ENCODE measurements around the gene SPATS1.
"Not testable (repeated sequence)": the region's sequence is repeated elsewhere in the genome, so short reads cannot be mapped to it uniquely, and the experiment has no call there.

Gene SPATS1

DNA sequence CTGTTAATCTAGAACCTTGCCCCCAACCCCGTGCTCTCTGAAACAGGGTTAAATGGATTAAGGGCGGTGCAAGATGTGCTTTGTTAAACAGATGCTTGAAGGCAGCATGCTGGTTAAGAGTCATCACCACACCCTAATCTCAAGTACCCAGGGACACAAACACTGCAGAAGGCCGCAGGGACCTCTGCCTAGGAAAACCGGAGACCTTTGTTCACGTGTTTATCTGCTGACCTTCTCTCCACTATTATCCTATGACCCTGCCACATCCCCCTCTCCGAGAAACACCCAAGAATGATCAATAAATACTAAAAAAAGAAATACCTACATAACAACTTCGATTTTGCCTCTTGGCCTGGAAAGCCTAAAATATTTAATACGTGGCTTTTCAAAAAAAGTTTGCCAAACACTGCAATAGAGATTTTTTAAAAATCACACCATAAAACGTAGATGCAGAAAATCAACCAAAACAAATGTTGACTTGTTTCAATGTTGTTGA, 25.3 kb upstream of the SPATS1 start:
- not testable (repeated sequence) for H3K27me3 Mint-ChIP-seq; H3K4me3 Mint-ChIP-seq; H3K4me1 Mint-ChIP-seq; ATAC-seq (ENCODE audit: low read depth); DNase-seq (ENCODE audit: low spot score in 2 of 2); H3K9me3 Mint-ChIP-seq; H3K36me3 Mint-ChIP-seq; H3K27ac Mint-ChIP-seq

DNA sequence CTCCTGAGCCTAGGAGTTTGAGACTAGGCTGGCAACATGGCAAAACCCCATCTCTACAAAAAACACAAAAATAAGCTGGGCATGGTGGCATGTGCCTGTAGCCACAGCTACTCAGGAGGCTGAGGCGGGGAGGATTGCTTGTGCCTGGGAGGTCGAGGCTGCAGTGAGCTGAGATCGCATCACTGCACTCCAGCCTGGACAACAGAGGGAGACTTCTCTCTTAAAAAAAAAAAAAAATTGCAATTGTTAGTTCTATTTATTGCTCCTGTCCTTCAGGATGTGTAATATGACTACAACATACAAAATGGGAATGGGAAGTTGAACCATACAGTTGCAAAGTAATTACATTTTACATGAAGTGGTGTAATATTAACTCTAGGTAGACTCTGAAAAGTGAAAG, 21.2 kb upstream of the SPATS1 start:
- Mint-ChIP-seq H3K9me3 (no peaks in the 10 kb centered on the region), H3K4me3 (no peak overlapping the region), H3K4me1 (no peaks in the 10 kb centered on the region), H3K27ac (no peak overlapping the region), H3K36me3 (no peaks in the 10 kb centered on the region), H3K27me3 (peaks cover 9% of the 10 kb centered on the region)
- ATAC-seq (ENCODE audit: low read depth) (no peak), DNase-seq (ENCODE audit: low spot score in 2 of 2) (no peak)

DNA sequence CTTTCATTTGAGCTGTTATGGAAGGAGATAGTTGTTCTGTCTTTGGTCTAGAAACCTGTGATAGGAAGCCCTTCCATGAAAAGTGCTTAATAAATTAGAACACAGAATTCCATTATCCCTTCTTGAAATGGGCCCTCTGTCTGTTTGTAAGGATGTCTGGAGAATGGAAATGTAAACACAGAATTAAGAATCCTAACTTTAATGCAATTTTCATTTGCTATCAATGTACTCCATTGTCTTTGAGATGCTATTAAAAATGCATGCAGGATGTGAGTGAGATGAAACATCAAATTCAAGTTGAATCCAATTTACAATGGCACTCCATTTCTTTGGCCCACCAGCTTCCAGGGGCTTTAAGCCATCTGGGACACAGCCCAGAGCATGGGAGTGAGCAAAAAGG, 15.4 kb upstream of the SPATS1 start:
- Mint-ChIP-seq H3K9me3 (no peaks in the 10 kb centered on the region), H3K27me3 (peaks cover 7% of the 10 kb centered on the region), H3K36me3 (no peaks in the 10 kb centered on the region), H3K4me1 (no peaks in the 10 kb centered on the region), H3K27ac (no peak overlapping the region), H3K4me3 (no peak overlapping the region)
- DNase-seq (ENCODE audit: low spot score in 2 of 2) = no peak
- no peak for ATAC-seq (ENCODE audit: low read depth)

DNA sequence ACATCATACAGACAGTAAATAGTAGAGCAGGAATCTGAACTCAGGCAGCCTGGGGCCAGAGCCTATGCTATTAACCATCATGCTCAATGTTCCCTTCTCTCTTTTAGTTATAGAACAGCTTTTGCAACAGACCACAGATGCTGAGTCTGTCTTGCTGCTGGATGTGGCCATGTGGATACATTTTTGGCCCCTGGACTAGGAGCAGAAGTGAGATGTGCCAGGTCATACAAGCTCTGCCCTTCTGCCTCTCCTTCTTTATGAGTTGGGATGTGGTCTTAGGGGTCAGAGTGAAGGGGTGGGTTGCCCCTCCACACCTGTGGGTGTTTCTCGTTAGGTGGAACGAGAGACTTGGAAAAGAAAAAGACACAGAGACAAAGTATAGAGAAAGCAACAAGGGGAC, 14.7 kb upstream of the SPATS1 start:
- DNase-seq (ENCODE audit: low spot score in 2 of 2) (no peak), ATAC-seq (ENCODE audit: low read depth) (no peak)
- Mint-ChIP-seq H3K9me3 (no peaks in the 10 kb centered on the region), H3K4me3 (no peak overlapping the region), H3K27me3 (peaks cover 12% of the 10 kb centered on the region), H3K4me1 (no peaks in the 10 kb centered on the region), H3K27ac (no peak overlapping the region), H3K36me3 (no peaks in the 10 kb centered on the region)

DNA sequence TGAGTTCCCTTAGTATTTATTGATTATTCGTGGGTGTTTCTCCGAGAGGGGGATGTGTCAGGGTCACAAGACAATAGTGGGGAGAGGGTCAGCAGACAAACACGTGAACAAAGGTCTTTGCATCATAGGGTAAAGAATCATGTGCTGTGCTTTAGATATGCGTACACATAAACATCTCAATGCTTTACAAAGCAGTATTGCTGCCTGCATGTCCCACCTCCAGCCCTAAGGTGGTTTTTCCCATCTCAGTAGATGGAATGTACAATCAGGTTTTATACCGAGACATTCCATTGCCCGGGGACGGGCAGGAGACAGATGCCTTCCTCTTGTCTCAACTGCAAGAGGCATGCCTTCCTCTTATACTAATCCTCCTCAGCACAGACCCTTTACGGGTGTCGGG, 14.2 kb upstream of the SPATS1 start:
- not testable (repeated sequence) for ATAC-seq (ENCODE audit: low read depth); H3K36me3 Mint-ChIP-seq; H3K4me1 Mint-ChIP-seq; H3K9me3 Mint-ChIP-seq; DNase-seq (ENCODE audit: low spot score in 2 of 2); H3K27ac Mint-ChIP-seq; H3K4me3 Mint-ChIP-seq
- peaks cover 13% of the 10 kb centered on the region for H3K27me3 Mint-ChIP-seq

DNA sequence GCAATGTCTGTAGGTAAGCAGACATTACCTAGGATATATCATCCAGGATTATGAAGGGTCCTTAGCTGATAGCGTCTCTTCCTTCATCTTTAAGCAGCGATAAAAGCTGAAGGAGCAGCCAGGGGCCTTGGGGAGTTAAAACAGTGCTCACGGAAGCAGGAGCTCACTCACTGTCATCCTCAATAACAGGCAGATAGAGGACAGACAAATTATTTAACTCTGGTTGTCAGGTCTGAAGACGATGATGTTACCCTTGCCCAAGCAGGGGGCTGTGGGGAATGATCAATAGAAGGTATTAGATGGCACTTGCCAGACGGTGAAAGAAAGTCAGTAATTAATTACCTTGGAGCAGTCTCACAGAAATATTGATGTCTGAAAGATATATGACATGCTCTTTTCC, 12.6 kb upstream of the SPATS1 start:
- H3K27me3 Mint-ChIP-seq = peaks cover 13% of the 10 kb centered on the region
- no peak overlapping the region for H3K4me3 Mint-ChIP-seq
- H3K36me3 Mint-ChIP-seq = no peaks in the 10 kb centered on the region
- no peak for ATAC-seq (ENCODE audit: low read depth)
- H3K9me3 Mint-ChIP-seq = no peaks in the 10 kb centered on the region
- H3K27ac Mint-ChIP-seq = no peak overlapping the region
- DNase-seq (ENCODE audit: low spot score in 2 of 2) = no peak
- no peaks in the 10 kb centered on the region for H3K4me1 Mint-ChIP-seq

DNA sequence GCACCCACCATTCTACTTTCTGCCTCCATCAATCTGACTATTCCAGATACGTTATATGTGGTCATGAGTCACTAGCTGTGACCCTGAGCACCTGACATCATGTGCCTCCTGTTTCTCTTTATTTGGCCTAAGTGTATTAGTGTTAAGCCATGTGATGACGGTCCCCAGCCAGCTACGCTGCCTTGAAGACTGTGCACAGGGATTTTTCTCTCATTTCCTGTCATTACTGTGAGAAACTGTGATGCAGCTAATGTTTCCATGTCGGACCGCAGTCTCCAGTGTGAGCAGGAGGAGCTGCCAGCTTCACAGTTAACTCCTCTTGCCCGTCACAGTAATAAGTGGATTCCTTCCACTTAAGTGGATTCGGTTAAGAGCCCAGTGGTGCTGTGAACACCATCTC, 9.9 kb upstream of the SPATS1 start:
- DNase-seq (ENCODE audit: low spot score in 2 of 2) (no peak), ATAC-seq (ENCODE audit: low read depth) (no peak)
- peaks cover 13% of the 10 kb centered on the region for H3K27me3 Mint-ChIP-seq
- no peak overlapping the region for H3K4me3 Mint-ChIP-seq
- no peak overlapping the region for H3K27ac Mint-ChIP-seq
- H3K4me1 Mint-ChIP-seq = no peaks in the 10 kb centered on the region
- H3K9me3 Mint-ChIP-seq = no peaks in the 10 kb centered on the region
- no peaks in the 10 kb centered on the region for H3K36me3 Mint-ChIP-seq

DNA sequence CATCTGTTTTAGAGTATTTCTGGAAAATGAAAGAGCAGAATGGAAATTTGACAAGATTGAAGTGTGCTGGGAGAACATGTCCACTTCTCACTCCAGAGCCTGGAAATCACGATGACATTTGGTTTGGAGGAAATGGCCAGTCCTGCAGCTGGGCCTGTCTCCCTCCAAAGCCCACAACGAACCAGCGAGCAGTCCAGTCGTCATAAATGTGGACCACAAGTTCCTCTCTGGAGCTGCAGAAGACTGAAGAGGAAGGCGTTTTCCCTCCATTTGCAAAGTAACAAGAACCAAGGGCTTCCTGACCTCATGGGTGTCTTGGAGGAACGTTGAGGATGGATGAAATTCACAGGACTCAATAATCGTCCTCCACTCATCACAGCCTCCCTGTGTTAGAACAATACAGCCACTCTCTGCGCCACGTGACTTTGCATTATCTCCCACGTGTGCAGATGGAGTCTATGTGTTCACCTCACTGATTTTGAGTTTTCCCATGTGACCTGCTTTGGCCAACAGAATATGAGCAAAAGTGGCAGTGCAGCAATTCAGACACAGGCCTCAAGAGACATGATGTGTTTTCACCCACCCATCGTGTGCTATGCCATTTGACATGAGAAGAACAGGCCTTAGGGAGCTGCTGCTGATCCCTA, 9.1 kb upstream of the SPATS1 start:
- DNase-seq (ENCODE audit: low spot score in 2 of 2) (no peak), ATAC-seq (ENCODE audit: low read depth) (no peak)
- Mint-ChIP-seq H3K4me3 (no peak overlapping the region), H3K27me3 (peaks cover 13% of the 10 kb centered on the region), H3K36me3 (no peaks in the 10 kb centered on the region), H3K9me3 (no peaks in the 10 kb centered on the region), H3K4me1 (no peaks in the 10 kb centered on the region), H3K27ac (no peak overlapping the region)

DNA sequence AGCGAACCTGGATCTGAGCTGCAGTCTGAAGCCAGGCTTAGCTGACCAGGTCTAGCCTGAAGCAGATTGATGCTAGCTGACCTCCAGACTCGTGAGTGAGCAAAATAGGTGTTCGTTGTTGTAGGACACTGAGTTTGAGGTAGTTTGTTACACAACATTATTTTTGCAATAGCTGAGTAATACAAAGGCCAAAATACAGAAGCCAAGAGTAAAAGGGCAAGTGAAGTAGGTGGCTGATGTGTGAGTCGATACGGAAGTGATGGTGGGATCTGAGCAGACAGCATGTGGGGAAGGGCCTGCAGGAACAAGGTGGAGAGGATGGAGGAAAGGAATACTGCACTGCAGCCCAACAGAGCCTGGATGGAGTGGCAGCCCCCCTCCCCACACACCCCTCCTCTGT, 8.5 kb upstream of the SPATS1 start:
- peaks cover 11% of the 10 kb centered on the region for H3K27me3 Mint-ChIP-seq

DNA sequence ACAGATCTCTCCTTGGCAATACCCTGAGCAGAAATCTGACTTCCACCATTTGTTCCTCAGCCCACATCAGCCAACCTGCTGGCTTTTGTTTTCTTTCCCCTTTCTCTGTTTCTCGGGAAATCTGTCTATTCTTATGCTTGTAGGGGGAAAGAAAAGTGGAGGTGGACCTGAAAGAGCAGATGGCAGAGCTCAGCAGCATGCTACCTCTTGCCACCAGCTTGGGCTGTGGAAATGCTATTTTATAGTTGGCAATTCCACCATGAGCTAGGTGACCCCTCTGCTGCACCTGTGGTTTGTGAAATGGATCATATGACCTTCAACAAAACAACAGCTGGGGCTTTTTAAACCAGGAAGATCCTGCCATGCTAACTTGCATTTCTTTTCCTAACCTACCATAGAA, 6.8 kb upstream of the SPATS1 start:
- H3K36me3 Mint-ChIP-seq = no peaks in the 10 kb centered on the region
- H3K4me1 Mint-ChIP-seq = no peaks in the 10 kb centered on the region
- H3K27ac Mint-ChIP-seq = no peak overlapping the region
- H3K27me3 Mint-ChIP-seq = peaks cover 9% of the 10 kb centered on the region
- DNase-seq (ENCODE audit: low spot score in 2 of 2) (no peak), ATAC-seq (ENCODE audit: low read depth) (no peak)
- H3K4me3 Mint-ChIP-seq = no peak overlapping the region
- H3K9me3 Mint-ChIP-seq = no peaks in the 10 kb centered on the region

More for the DNA sequence above, 8.5 kb upstream of the SPATS1 start:
- Mint-ChIP-seq H3K27ac (no peak overlapping the region), H3K4me3 (no peak overlapping the region), H3K4me1 (no peaks in the 10 kb centered on the region), H3K36me3 (no peaks in the 10 kb centered on the region), H3K9me3 (no peaks in the 10 kb centered on the region)
- no peak for DNase-seq (ENCODE audit: low spot score in 2 of 2)
- no peak for ATAC-seq (ENCODE audit: low read depth)

DNA sequence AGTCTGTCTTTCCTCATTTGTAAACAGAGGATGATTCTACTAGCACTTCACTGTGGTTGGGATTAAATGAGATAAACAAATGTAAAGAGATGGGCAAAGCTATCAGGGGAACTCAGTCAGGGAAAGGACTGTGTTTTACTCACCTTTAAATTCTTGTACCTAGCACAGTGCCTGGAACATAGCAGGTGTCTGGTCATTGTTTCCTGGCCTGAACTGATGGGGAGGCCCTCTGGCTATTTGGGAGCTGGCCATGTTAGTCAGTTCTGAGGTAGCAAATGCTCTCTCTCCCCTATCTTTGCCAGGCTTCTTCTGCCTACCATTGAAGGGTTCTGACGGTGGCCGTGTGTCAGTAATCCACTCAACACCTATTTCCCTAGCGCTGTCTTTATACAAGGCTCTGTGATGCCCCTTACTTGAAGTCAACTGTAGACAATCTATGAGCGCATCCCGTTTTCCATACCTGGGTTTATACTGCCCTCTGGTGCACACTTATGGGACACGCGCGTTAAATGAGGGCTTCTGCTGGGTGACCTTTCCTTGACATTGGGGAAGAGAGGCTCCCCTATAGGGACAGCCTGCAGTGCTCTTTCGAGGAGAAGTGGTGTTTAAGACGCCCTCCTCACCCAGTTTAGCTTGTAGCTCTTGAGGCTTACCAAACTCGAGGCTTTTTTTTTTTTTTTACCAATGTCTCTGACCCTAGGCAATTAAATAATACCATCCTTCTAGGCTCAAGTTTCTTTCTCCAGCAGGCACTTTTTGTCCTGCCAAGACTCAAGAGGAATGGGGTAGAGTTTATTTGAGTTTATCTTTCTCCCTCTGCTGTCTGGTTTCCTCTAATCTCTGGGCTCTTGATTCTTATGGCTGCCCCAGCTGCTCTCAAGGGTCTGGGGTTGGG, 4.0 kb upstream of the SPATS1 start:
- H3K9me3 Mint-ChIP-seq = no peaks in the 10 kb centered on the region
- DNase-seq (ENCODE audit: low spot score in 2 of 2) = peak; percentile 66 to 69
- no peak overlapping the region for H3K4me3 Mint-ChIP-seq
- H3K27ac Mint-ChIP-seq = no peak overlapping the region
- no peaks in the 10 kb centered on the region for H3K4me1 Mint-ChIP-seq
- H3K27me3 Mint-ChIP-seq = peaks cover 14% of the 10 kb centered on the region
- peak; percentile 90 for ATAC-seq (ENCODE audit: low read depth)
- no peaks in the 10 kb centered on the region for H3K36me3 Mint-ChIP-seq

DNA sequence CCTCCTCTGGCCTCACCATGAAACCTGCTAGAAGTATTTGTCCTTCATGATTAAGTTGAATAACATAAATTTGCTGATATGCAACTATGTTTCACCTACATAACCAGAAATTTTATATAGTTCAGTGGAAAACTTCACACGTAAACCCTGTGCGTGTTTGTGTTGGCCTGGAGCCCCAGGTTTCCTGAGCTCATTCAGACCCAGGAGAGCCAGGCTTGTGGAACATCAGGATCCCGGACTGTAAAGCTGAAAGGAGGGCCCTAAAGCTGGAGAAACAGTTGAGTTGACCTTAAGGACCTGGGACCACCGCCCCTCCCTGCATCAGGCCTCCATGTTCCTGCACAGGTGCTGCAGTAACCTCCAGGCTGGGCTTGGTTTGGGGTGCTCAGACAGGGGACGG, 3.1 kb upstream of the SPATS1 start:
- Mint-ChIP-seq H3K27me3 (peaks cover 20% of the 10 kb centered on the region), H3K4me3 (no peak overlapping the region), H3K9me3 (no peaks in the 10 kb centered on the region), H3K27ac (no peak overlapping the region), H3K36me3 (no peaks in the 10 kb centered on the region), H3K4me1 (no peaks in the 10 kb centered on the region)
- ATAC-seq (ENCODE audit: low read depth) = no peak
- DNase-seq (ENCODE audit: low spot score in 2 of 2) = no peak

DNA sequence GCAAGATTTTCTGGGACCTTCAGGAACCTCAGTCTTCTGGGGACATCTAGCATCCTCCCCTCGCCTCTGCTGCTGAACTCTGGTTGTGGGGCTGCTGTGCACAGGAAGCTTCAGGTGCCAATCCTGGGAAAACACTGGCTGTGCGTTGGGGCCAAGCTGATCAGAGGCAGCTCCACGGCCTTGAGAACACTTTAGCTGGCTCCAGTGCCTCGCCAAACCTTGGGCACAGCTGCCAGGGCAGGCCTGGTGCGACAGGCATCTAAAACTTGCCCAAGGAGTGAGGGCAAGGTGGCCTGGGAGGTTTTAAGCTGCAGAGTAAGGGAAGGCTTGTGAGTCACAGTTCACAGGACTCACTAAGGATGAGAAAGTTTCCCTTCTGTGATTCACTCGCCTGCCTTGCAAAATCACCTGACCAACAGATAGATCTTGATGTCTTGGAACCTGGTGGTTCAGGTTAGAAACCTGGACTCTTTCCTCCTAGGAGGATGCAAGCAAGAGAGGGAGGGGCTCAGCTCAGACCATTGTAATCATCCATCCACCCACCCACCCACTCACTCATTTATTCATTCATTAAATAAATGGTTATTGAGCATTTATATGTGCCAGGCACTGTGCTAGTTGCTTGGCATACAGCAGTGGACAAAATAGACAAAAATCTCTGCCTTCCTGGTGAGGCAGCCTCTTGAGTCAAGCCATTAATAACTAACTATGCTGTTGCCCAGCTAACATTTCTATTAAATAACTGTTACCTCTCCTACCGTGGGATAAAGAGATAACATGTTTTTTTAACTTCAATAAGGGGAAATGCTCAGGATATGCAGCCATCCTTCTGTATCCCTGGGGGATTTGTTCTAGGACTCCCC, 2.5 kb upstream of the SPATS1 start:
- H3K27me3 Mint-ChIP-seq = peaks cover 20% of the 10 kb centered on the region
- no peak overlapping the region for H3K4me3 Mint-ChIP-seq
- DNase-seq (ENCODE audit: low spot score in 2 of 2) (no peak), ATAC-seq (ENCODE audit: low read depth) (no peak)
- H3K36me3 Mint-ChIP-seq = no peaks in the 10 kb centered on the region
- H3K9me3 Mint-ChIP-seq = no peaks in the 10 kb centered on the region
- H3K4me1 Mint-ChIP-seq = no peaks in the 10 kb centered on the region
- H3K27ac Mint-ChIP-seq = no peak overlapping the region

All from memory B cell (primary cell).